ENCODE measurements around the gene PATL1. TPM values are rescaled to one million over a fixed set of nuclear protein-coding genes. Genes with fewer than 3 reads are reported as not detected.
"Not testable (repeated sequence)": the region's sequence is repeated elsewhere in the genome, so short reads cannot be mapped to it uniquely, and the experiment has no call there.

PATL1 gene
- polyA plus RNA-seq, 1 experiment, result 43.9 TPM

DNA sequence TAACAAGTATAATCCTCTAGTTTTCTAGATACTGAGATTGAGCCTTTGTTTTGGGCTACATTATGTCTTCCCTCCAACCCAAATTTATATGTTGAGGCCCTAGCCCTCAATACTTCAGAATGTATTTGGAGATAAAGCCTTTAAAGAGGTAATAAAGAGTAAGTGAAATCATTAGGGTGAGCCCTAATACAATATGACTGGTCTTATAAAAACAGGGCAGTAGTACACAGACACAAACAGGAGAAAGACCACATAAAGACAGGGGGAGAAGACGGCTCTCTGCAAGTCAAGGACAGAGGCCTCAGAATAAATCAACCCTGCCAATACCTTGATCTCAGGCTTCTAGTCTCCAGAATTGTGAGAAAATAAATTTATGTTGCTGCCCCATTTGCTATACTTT, 38.5 kb upstream of the PATL1 start:
- Histone ChIP-seq H3K4me3 (ENCODE audit: low read depth, low read length) (no peak overlapping the region), H3K27me3 (ENCODE audit: control insufficient read depth, insufficient read depth, low read length) (no peaks in the 10 kb centered on the region), H3K27ac (ENCODE audit: low read depth, low read length) (peak overlapping the region; percentile 24), H3K9me3 (ENCODE audit: control insufficient read depth, insufficient read depth, low read length) (no peaks in the 10 kb centered on the region)
- no peak for TF ChIP-seq CTCF (IDR thresholded peaks at IDR 0.05; ENCODE audit: low read depth, low read length)
- ChIA-PET POLR2A (no interaction called here), CTCF (no interaction called here)
- DNase-seq (ENCODE audit: low read depth, low spot score), result no peak

- no peak for TF ChIP-seq CTCF (IDR thresholded peaks at IDR 0.05; ENCODE audit: low read depth, low read length)
- no peaks in the 10 kb centered on the region for H3K9me3 ChIP-seq (ENCODE audit: control insufficient read depth, insufficient read depth, low read length)
- H3K27me3 ChIP-seq (ENCODE audit: control insufficient read depth, insufficient read depth, low read length), result no peaks in the 10 kb centered on the region
- H3K27ac ChIP-seq (ENCODE audit: low read depth, low read length), result peak overlapping the region; percentile 42
- DNase-seq (ENCODE audit: low read depth, low spot score), result peak; percentile 13
- ChIA-PET CTCF (no interaction called here), POLR2A (no interaction called here)
- no peak overlapping the region for H3K4me3 ChIP-seq (ENCODE audit: low read depth, low read length)
These were observed 37.9 kb upstream of the PATL1 start for GRCh38 chr11:59706518-59707285.

- DNase-seq (ENCODE audit: low read depth, low spot score), result no peak
- CTCF ChIA-PET, result no interaction called here
These were observed 36.5 kb upstream of the PATL1 start for GRCh38 chr11:59705294-59705693.

DNA sequence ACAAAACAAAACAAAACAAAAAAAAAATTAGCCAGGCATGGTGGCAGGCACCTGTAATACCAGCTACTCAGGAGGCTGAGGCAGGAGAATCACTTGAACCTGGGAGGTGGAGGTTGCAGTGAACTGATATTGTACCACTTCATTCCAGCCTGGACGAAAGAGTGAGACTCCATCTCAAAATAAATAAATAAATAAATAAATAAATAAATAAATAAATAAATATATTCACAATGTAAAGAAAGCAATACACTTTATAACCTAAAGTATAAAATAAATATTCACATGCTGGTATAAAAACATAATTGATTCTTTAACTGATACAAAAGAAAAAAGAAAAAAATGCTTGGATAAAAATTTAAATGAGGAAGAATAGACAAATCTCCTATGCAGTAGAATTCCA, 34.7 kb upstream of the PATL1 start:
- POLR2A ChIA-PET; CTCF ChIA-PET; H3K9me3 ChIP-seq (ENCODE audit: control insufficient read depth, insufficient read depth, low read length); H3K27ac ChIP-seq (ENCODE audit: low read depth, low read length); DNase-seq (ENCODE audit: low read depth, low spot score); H3K27me3 ChIP-seq (ENCODE audit: control insufficient read depth, insufficient read depth, low read length); H3K4me3 ChIP-seq (ENCODE audit: low read depth, low read length): not testable (repeated sequence)

More at GRCh38 chr11:59705294-59705693, 36.5 kb upstream of the PATL1 start:
- POLR2A ChIA-PET, result no interaction called here
- H3K27me3 ChIP-seq (ENCODE audit: control insufficient read depth, insufficient read depth, low read length), result no peaks in the 10 kb centered on the region
- H3K27ac ChIP-seq (ENCODE audit: low read depth, low read length), result no peak overlapping the region
- no peak for TF ChIP-seq CTCF (IDR thresholded peaks at IDR 0.05; ENCODE audit: low read depth, low read length)
- H3K9me3 ChIP-seq (ENCODE audit: control insufficient read depth, insufficient read depth, low read length), result no peaks in the 10 kb centered on the region
- no peak overlapping the region for H3K4me3 ChIP-seq (ENCODE audit: low read depth, low read length)

DNA sequence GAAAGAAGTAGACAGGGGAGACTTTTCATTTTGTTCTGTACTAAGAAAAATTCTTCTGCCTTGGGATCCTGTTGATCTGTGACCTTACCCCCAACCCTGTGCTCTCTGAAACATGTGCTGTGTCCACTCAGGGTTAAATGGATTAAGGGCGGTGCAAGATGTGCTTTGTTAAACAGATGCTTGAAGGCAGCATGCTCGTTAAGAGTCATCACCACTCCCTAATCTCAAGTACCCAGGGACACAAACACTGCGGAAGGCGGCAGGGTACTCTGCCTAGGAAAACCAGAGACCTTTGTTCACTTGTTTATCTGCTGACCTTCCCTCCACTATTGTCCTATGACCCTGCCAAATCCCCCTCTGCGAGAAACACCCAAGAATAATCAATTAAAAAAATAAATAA, 31.3 kb upstream of the PATL1 start:
- H3K9me3 ChIP-seq (ENCODE audit: control insufficient read depth, insufficient read depth, low read length); POLR2A ChIA-PET; H3K4me3 ChIP-seq (ENCODE audit: low read depth, low read length); CTCF ChIA-PET; H3K27ac ChIP-seq (ENCODE audit: low read depth, low read length); DNase-seq (ENCODE audit: low read depth, low spot score); H3K27me3 ChIP-seq (ENCODE audit: control insufficient read depth, insufficient read depth, low read length): not testable (repeated sequence)

DNA sequence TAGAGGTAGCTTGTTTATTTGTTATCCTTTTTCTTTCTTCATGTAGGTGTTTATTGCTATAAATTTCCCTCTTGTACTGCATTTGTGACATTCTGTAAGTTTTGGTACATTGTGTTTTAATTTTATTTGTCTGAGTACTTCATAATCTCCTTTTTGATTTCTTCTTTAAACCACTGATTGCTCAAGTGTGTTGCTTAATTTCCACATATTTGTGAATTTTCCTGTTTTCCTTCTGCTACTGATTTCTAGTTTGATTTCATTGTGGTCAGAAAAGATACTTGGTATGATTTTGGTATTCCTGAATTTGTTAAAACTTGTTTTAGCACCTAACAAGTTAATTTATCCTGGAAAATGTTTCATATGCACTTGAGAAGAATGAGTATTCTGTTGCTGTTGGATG, 29.7 kb upstream of the PATL1 start:
- no peak overlapping the region for H3K4me3 ChIP-seq (ENCODE audit: low read depth, low read length)
- DNase-seq (ENCODE audit: low read depth, low spot score), result no peak
- no peak overlapping the region for H3K27ac ChIP-seq (ENCODE audit: low read depth, low read length)
- no peaks in the 10 kb centered on the region for H3K27me3 ChIP-seq (ENCODE audit: control insufficient read depth, insufficient read depth, low read length)
- no peak for TF ChIP-seq CTCF (IDR thresholded peaks at IDR 0.05; ENCODE audit: low read depth, low read length)
- ChIA-PET POLR2A (no interaction called here), CTCF (no interaction called here)
- no peaks in the 10 kb centered on the region for H3K9me3 ChIP-seq (ENCODE audit: control insufficient read depth, insufficient read depth, low read length)
